Vagina (tissue), 2 donors: ENCODE measurements around the gene HPX.

Experiments
- CTCF ChIP-seq, 3 experiments: fragments of 450-650 bp in 2 of 3; fragments of 200-600 bp in 1 of 3; sonication (generic) in 1 of 3; IDR thresholded peaks; one replicate each; pipeline ENCODE4 v1.5.1; 2017 to 2019; ENCODE audit warnings: antibody characterized with exemption in 3 of 3, mild to moderate bottlenecking in 2 of 3, moderate library complexity in 2 of 3
- POLR2A ChIP-seq, 2 donors: fragments of 450-650 bp; IDR thresholded peaks; one replicate each; pipeline ENCODE4 v1.6.1; 2017; ENCODE audit warnings: antibody characterized with exemption in 2 of 2, mild to moderate bottlenecking in 2 of 2, moderate library complexity in 2 of 2

- TF ChIP-seq CTCF (IDR thresholded peaks at IDR 0.05) (no peak), POLR2A (IDR thresholded peaks at IDR 0.05) (no peak)
These were observed 11.4 kb upstream of the HPX start for GRCh38 chr11:6452219-6452618.
